Measurements from ENCODE around the gene C3orf20. TPM values are rescaled to one million over a fixed set of nuclear protein-coding genes. Genes with fewer than 3 reads are reported as not detected.
A peak's percentile ranks its signal among the peaks of the same experiment; 100 is the strongest.

C3orf20 gene
- total RNA-seq, 1 donor from 2014 or later, result not detected

DNA sequence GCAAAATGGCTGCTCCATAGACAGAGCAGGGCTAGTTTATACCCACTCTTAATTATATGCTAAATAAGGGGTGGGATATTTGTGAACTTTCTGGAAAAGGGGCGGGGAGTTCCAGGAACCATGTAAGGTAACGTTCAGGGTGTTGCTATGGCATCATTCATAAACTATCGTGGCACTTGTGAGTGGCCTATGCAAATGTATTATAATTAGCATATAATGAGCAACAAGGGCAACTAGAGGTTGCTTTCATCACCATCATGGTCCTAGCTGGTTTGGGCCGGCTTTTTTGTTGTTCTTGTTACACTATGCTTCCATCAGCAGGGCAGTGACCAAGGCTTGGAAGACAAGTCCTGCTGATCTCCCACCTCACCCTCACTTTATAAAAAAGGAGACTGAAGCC lies 100.6 kb downstream of the C3orf20 start:
- DNase-seq, result no peak

GRCh38 chr3:14779069-14779685 lies 104.2 kb downstream of the C3orf20 start:
- DNase-seq, result no peak

GRCh38 chr3:14780927-14781507 lies 106.1 kb downstream of the C3orf20 start:
- DNase-seq, result peak; percentile 51

GRCh38 chr3:14783480-14784086 lies 108.6 kb downstream of the C3orf20 start:
- no peak for DNase-seq

GRCh38 chr3:14784087-14784681 lies 109.2 kb downstream of the C3orf20 start:
- DNase-seq, result peak; percentile 45

- no peak for DNase-seq
Observed at GRCh38 chr3:14785207-14786155, 110.5 kb downstream of the C3orf20 start.

DNA sequence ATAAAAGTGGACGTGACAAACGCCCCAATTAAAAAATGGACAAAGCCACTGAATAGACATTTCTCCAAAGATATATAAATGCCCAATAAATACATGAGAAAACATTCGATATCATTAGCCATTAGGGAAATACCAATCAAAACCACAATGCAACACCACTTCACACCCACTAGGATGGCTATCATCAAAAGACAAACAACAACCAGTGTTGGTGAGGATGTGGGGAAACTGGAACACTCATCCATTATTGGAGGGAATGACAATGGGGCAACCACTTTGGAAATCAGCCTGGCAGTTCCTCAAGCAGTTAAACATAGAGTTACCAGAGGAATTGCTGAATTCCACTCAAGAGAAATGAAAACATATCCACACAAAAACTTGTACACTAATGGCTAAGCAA lies 111.4 kb downstream of the C3orf20 start:
- no peak for DNase-seq

DNA sequence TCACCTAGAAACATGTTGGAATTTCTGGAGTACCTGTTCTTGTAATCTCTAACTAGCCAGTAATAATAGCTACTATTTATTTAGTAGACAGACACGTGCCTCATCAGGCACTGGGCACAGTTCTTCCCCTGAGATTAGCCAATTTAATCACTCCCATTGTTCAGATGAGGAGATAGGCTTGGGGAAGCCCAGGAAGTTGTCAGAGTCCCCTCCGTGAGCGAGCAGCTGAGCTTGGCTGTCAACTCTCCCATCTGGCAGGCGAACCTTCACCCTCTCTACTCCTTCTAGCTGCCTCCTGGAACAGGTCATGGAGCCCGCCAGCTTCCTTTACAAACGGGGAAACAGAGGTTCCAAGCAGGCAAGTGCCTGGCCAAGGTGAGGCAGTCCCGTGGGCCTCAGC lies 112.7 kb downstream of the C3orf20 start:
- no peak for DNase-seq

DNA sequence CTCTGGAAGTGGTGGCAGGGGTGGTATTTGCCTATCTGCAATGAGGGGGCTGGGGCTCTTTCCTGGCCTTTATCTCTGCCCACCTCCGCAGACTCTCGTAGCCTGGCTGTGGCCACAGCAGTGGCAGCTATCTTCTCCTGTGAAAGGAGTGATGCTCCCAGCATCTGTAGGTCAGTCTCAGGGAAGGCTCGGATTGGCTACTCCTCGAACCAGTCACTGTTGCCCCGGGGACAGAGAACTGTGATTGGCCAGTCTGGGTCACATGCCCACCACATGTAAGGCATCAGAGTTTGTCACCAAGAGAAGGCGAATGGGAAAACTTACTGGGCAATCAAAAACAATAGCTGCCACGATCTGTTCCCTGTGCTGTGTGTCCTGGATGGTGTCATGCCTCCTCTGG lies 113.7 kb downstream of the C3orf20 start:
- DNase-seq, result no peak

DNA sequence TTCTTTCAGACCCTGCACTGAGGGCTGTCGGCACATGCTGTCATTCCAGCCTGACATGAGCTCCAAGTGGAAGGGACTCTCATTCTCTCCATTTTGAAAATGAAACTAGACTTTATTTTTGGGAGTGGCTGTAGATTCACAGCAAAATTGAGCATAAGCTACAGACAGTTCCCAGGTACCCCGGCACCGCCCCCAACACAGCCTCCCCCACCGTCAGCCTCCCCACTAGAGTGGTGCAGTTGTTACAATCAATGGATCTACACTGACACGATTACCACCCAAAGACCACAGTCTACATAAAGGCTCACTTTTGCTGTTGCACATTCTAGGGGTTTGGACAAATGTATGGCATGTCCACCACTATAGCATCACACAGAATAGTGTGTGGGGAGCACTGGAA lies 114.3 kb downstream of the C3orf20 start:
- DNase-seq, result no peak

DNA sequence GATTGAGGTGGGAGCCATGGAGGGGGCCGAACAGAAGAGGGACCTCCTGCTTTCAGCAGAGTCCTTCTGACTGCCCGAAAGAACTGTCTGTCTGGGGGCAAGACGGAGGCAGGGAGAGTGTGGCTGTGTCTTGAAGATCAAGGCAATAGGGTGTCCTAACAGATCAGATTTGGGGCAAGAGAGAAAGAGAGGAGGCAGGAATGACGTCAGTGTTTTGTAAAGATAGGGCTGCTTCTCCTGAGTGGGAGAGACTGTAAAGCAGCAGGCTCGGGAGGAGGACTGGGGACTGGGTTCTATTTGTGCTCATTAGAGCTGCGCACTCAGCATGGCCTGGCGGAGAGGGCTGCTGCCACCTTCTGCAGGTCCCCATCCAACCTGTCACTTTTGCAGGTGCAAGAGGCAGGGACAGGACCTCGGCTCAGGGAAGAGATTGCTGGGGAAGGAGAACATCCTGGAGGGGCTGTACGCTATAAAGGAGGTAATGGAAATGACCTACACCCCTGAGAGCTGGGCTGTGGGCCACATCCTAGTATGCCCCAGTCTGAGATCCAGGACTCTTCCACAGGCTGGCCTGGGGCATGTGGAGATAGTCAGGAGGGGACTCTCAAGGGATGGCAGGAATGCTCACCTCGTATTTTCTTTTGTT lies 114.8 kb downstream of the C3orf20 start:
- no peak for DNase-seq

DNA sequence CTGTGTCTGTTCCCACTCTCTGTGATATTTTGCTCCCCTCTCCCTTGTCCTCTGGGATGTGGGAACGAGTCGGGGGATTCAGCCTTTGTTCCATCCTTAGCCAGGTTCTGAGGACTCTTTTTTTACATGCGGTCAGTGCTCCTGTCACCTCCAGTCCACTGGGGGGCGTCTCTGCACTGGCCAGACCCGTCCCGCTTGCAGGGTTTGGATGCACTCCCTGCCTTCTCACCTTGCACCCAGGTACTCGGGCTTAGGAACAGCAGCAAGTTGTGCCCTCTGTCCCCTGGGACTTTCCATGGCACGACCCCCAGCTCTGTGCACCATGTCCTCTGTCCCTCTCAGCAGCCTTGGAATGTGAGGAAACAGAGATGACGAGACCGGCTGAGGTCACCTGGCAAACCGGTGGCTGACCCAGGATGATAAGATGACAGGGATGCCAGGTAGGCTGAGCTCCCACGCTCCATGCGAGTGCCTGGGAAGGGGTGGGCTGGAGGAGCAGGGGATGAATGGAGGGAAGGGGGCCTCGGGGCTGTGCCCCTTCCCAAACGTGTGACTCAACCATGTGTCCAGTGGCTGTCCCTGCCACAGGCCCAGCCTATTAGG lies 116.5 kb downstream of the C3orf20 start:
- DNase-seq, result peak; percentile 75

DNA sequence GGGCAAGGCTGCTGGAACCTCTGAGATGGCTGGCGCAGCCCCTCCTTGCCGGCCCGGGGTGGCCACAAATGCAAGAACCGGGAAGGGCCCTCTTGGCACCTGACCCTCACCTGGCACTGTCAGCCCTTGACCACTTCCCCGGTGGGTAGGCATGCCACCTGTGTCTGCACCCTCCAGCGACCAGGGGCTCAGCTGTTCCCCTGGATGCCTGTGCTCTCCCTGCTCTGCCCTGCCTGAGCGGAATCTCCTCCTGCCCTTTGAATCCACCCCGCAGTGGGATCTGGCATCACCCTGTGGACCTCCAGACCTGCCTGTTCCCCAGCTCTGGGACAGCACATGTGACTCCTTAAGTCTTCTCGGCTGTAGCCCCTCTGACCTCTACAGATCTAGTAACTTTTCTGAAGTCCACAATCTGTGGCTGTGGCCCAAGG lies 117.8 kb downstream of the C3orf20 start:
- no peak for DNase-seq

DNA sequence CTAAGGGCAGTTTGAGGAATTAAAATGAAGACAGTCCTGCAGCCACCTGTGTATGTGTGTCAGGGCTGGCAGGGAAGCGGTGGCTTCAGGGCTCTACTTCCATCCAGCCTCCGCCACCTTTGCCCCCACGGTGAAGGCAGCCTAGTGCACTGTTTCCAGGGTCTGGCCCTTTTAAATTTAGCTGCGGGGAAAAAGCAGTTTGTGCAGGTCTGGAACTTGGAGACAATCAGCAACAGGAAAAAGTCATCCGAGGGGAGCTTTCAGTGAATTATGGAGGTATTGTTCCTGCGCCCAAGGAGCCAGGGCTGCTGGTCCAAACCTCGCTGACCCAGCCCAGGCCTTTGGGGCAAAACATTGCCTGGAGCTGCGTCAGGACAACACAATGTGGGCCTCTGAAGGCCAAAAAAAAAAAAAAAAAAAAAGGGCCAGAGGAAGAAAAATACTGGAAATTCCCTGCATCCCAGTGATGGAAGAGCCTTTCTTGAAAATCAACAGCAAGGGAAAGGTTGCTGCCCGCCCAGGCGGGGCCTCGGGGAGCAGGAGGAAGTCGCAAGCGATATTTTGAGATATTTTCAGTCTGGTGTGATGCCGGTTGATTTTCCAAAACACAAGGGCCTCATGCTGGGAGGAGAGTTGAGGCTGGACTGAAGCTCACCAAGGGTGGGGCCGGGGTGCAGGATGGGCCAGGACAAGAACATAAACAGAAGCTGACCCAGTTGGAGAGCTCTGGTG lies 118.4 kb downstream of the C3orf20 start:
- no peak for DNase-seq

DNA sequence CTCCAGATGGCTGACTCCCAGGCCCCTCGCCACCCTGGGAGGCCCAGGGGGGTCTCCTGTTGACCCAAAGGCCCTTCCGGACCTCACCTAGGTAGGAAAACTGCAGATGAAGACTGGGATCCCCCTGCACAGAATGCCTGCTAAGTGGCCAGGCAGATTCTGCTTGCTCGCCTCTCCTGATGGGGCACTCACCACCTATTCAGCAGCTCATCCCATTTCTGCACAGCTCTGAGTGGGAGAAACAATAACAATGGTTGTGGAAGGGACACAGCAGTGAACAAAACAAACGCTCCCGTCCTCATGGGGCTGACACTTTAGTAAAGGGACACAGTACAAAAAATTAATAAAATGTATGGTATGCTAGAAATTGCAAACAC lies 118.9 kb downstream of the C3orf20 start:
- no peak for DNase-seq

- no peak for DNase-seq
Observed at GRCh38 chr3:14794435-14794834, 119.5 kb downstream of the C3orf20 start.

DNA sequence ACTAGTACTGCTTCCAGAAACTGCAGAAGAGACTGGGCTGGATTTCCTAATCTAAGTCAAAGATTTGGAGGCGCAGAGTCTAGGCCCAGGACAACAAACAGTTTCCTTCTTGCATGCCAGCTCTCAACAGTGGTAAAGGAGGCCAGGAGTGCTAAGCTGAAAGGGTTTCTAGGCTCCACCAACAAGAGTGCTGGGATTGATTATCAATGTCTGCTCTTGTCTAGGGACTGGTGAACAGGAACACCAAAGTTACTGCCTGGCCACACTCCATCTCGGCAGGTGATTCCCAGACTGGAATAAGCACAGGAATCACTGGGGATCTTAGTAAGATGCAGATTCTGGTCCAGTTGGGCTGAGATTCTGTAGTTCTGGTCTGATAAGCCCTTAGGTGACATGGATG lies 121.1 kb downstream of the C3orf20 start:
- DNase-seq, result no peak

- no peak for DNase-seq
Observed at GRCh38 chr3:14796403-14797077, 121.6 kb downstream of the C3orf20 start.

DNA sequence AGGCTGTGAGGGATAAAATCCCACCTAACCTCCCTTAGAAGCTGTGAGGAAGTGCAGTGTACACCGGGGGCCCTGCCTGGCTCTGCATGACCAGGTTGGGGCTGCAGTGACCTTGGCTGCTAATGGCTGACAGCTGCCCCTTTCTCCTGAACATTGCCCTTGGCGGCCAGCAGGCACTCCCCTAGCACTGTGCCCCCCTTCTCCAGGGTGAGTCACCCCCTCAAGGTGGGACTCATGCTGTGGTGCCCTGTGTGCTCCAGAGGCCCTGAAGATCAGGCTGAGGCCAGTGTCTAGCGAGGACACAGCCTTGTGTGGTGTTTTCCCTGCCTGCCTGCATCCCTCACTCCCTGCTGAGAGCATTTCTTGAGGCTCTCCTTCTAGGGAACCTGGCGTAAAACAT lies 122.8 kb downstream of the C3orf20 start:
- DNase-seq, result no peak

- DNase-seq, result no peak
Observed at GRCh38 chr3:14798231-14798630, 123.3 kb downstream of the C3orf20 start.
